Measurements from ENCODE around the gene PROSER2.
A peak's percentile ranks its signal among the peaks of the same experiment; 100 is the strongest.

The PROSER2 gene, protein sequence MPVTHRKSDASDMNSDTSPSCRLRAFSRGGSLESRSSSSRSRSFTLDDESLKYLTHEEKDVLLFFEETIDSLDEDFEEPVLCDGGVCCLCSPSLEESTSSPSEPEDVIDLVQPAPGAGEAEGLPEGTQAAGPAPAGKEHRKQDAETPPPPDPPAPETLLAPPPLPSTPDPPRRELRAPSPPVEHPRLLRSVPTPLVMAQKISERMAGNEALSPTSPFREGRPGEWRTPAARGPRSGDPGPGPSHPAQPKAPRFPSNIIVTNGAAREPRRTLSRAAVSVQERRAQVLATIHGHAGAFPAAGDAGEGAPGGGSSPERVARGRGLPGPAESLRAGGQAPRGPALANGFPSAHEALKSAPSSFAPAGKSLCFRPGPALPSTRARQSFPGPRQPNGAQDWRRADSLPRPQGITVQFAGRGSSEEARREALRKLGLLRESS

DNA sequence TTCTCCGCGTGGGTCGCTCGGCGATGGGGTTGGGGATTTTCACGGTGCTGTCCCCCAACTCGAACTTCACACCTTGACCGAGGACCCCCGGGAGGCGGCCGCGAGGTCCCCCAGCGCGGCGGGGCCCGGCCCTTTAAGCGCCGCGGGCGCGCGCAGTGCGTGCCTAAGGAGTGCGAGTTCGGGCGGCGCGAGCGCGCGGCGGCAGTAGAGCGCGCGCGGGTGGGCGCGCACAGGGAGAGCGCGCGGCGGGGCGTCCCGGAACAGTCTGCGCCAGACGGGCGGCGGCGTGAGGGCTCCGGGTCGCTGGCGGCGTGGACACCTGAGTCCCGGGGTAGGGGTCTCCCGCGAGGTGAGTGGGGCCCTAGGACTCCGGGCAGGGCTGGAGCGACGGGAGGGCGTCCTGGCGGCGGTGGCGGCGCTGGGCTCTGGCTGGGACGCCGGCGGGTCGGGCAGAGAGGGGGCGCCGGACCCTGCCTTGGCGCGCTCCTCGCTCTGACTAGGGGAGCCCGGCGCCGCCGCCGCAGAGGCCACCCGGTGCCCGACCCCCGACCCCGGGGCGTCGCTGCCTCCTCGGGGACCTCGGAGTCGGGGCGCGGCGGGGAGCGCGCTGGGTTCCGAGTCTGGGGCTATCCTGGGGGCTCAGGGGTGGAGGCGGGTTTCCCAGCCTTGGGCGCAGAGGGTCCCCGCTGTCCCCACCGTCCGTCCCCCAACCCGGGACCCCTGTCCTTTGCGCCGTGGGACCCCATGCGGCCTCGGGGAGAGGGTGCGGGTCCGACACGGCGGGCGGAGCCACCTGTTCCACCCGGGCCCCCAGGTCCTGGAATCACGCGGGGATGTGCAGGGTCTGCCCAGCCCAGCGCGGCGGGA lies at the start of gene PROSER2:
PROSER2 (plus strand) TSS at position 235 of the 867 bp plus-strand sequence. CDS start 28,722 bp downstream, outside the sequence.
- DNase-seq, result no peak

DNA sequence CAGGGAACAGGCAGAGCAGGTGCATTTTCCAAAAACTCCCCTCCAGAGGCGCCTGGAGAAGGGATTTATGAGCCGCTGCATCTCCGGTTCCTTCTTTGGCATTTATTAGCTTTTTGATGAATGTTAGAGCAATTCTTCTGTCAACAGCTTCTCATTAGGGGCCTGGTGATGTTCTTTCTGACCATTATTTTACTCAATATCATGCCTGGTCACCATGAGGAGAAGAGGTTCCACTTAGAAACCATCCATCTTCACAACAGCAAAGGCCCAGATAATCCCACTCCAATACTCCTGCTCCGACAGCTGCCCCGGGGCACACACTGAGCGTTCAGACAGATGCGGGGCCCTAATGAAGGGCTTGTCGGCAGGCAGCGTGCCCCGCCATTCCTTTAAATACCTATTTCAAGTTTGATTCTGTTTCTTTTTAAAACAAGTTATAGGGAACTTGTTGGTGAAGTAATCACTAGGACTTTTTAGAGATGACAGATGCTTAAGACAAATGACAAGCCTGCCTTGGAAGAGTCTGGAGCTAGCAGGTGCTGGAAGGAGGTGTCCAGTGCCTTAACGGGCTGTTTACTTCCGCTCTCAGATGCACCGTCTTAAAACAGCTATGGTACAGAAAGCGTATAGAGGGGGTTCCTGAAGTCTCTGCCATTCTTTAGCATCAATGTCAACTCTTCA lies 49.3 kb upstream of the PROSER2 start:
- no peak for DNase-seq

DNA sequence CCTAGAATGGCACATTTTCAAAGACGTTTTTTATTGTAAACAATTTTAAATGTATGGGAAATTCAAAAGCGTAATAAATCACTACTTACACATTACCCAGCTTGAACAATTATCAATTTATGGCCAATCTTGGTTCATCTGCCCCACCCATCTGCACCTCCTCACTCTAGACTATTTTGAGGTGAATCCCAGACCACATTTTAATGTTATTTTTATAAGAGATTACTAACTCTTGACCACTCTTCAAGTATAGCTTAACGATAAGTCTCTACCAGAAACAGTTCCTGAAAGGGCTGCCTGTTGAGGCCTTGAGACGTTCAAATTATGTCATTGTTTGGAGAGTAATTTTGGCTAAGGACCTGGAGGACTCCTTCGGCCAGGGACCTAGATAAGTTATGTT lies 47.7 kb upstream of the PROSER2 start:
- no peak for DNase-seq

DNA sequence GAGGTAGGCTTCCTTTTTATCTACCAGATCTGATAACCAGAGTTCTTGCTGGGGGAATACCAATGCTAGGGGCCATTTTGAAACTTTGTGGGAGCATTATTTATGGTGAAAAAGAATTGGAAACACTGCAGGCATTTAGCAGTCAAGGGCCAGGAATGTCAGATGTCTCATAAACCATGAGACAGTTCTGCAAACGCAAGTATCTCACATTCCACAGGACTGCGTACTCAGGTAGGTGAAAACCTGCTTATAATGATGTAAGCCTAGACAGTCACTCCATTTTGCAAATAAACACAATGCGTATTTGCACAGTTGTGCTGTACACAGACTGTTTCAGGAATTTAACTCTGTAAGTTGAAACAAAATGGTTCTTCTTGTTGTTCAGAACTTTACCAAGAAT lies 47.1 kb upstream of the PROSER2 start:
- DNase-seq, result no peak

DNA sequence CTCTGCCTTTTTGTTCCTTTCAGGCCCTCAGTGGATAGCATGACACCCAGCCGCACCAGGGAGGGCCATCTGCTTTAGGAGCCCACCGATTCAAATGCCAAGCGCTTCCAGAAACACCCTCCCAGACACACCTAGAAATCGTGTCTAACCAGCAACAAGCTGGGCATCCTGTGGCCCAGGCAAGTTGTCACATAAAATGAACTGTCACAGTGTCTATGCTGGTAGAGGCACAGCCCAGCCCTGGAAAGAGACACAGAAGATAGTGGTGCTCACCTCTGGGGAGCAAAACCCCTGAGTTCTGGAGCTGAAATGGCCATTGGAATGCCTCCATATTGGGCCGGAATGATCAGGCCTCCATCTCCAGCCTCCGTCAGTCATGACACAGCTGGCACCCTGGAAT lies 42.0 kb upstream of the PROSER2 start:
- no peak for DNase-seq

DNA sequence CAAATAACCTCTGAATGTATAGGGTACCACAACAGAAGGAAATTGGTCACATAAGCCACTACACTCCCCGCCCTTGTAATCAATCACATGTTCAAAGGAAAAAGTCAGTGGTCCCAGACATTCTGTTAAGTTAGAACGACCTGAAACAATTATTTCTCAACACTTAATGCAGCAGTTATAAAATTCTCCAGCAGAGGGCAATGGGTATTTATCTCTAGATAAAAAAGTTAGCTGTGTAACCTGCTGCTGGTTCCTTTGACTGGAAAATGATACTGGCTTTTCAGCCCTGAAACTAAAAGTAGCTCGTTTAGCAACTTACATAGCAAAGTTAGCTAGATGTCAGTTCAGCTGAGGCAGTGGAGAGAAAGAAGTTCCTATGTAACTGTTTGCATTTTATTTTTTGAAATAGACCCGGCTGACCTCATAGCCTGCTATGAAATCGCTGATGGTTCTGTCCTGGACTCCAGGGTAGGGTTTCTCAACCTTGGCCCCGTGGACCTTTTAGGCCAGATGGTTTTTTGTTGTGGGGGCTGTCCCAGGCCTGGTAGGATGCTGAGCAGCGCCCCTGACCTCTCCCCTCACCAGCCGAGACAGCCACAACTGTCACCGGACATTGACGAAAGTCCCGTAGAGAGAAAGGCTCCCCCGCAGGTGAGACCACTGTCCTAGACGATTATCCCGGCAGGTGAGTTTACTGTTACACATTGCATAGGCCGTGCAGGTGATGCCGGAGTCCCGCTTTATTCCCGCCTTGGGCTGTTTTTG lies 40.2 kb upstream of the PROSER2 start:
- peak; percentile 14 for DNase-seq

DNA sequence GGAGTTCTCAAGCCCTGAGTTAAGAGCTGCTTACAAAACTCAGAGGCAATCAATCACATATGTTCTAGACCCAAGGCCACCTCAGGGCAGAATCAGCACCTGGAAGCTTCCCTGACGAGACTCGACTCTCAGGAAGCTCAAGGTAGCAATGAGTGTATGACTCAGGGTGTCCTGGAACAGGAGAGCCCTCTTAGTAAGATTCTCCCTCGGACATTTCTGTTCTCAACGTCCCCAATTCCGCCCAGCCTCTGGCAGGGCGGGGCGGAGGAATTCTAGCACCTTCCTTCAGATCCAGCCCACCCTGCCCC lies 39.6 kb upstream of the PROSER2 start:
- no peak for DNase-seq

DNA sequence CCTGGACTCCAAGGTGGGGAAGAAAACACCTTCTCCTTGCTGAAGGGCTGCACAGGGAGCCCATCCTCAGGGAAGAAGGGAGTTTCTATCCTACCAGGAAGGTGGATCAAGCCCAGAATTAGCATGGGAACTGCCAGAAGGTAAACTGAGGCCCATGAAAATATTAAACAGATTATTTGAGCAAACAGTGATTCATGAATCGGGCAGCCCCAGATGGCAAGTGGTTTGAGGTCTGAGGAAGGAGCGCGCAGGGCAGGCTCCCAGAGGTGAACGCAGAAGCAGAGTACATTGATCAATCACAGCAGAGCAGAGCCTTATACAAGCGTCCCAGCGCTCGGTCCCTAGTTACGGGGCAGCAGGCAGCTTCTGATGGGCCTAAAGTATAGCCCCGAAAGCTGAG lies 35.8 kb upstream of the PROSER2 start:
- DNase-seq, result no peak

DNA sequence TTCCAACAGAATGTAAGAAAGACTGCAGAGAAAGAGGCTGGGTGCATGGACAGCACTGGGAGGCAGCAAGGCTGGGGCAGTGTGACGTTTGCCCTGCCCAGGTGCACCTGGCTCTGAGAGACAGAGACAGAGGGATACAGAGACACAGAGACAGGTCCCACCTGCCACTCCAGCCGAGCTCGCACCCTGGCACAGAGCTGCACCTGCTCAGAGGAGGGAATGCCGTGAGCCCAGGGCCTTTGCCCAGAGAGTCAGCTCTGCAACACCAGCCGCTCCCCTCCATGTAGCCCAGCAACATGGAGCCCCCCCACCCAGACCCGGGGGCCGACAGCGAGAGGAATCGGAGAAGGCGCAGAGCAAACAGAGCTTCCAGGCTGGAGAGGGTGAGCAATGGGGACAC lies 35.3 kb upstream of the PROSER2 start:
- no peak for DNase-seq

DNA sequence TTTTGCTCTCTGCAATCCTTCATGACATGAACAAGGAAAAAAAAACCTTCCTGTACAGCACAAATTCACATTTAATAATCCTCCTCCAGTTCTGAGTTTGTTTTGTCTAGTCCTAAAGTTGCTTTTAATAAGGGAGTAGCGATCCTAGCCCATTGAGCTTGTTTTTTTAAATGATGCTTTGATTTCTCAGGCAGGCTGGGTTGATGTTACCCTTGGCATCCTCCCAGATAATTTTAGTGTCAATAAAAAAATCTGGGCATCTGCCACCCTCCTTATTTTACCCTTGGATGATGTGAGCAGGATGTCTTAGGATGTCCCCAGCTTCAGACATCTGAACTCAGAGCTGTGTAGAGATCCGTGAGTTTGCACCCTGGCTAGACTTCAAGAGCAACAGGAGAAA lies 33.9 kb upstream of the PROSER2 start:
- DNase-seq, result no peak

DNA sequence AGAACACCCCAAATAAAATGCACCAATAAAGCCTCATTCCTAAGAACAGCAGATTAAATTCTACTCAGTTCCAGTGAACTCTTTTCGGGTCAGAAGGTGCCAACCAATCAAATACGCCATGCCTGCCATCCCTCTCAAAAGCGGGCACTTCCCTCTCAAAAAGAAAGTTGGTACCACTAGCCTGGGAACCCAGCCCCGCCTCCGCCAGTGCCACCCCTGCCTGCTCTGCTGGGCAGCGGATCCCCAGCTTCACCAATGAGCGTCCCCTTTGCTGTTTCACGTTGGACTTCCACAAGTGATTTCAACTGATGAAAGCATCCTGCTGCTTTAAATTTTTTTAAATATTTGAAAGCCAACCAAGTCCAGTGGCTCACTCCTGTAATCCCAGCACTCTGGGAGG lies 33.2 kb upstream of the PROSER2 start:
- no peak for DNase-seq

DNA sequence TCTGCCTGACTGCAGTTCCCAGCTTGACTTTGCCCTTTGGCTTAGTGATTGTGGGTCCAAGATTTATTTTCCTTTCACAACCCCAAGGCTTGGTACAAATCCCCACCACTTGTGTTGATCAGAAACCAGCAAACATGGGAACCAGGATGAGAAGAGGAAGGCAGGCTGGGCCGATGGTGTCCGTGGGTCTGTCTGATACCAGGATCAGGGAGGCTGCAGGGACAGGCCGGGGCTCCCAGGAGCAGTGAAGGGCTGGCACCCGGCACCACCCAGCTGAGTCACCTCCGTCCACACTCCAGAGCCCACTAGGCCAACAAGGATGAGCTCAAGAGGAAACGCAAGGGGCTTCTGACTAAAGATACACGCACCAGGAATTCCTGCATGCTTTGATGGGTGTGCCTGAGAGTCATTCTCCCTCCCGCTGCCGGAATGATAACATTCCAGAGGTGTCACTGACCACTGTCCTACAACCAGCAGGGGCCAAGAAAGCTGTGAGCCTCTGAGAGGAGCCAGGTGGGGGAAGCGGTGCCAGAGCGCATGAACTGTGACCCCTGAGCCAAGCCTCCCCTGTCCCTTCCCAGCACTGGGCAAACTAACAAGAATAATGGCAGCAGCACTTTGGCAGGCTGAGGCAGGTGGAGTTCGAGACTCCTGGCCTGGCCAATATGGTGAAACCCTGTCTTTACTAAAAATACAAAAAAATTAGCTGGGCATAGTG lies 29.2 kb upstream of the PROSER2 start:
- no peak for DNase-seq

DNA sequence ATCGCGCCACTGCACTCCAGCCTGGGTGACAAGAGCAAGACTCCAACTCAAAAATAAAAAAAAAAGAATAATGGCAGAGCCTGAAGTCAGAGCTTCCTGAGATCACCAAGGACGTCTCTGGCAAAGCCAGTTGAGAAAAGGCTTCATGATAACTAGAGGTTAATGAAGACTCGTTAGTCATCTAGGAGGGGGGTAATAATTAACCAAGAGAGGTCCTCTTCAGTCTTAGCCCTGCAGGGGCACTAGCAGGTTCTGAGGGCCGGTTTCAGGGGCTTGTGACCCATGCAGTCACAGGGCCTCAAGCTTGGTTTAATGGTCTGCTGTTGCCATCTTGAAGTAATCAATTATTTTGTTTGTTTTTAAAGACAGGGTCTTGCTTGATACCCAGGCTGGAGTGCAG lies 28.6 kb upstream of the PROSER2 start:
- DNase-seq, result no peak

DNA sequence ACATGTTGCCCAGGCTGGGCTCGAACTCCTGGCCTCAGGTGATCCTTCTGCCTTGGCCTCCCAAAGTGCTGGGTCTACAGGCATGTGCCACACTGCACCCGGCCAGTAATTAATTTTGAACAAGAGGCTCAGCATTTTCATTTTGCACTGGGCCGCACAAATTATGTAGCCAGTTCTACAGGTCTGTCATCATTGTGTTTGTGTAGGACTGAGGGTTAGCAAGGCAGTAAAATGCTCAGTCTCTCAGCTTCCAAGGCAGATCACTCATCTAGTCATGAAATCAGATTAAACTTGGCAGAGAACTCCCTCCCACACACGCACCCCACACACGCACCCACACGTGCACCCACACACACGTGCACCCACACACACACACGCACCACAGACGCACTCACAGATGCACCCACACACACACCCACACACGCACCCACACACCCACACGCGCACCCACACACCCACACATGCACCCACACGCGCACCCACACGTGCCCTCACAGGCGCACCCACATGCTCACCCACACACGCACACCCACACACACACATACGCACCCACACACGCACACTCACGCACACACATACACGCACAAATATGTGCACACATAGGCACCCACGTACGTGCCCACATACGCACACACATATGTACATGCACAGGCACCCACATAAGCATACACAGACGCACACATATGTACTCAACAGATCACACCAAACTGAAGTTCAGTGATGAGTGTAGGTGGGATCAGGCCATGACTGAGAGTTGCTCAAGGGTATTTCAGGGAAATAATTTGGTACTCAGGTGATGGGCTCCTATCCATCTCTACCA lies 27.8 kb upstream of the PROSER2 start:
- no peak for DNase-seq

DNA sequence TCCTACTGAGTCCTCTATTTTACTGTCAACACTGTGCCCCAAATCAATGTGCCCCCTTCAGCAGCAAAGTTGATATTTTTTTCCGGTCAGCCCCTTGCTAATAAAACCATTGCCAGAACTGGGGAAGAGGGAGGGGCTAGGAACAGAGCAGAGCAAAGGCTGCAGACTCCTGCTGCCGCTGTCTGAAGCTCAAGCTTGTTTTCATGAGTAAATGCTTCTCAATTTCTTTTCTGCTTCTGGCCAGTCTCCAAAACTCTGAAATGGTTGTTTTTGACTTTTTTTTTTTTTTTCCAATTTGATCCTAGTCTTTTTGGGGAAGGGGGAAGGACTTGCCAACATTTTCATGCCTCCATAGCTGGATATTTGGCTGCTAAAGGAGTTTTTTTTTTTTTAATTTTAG lies 26.7 kb upstream of the PROSER2 start:
- DNase-seq, result no peak

DNA sequence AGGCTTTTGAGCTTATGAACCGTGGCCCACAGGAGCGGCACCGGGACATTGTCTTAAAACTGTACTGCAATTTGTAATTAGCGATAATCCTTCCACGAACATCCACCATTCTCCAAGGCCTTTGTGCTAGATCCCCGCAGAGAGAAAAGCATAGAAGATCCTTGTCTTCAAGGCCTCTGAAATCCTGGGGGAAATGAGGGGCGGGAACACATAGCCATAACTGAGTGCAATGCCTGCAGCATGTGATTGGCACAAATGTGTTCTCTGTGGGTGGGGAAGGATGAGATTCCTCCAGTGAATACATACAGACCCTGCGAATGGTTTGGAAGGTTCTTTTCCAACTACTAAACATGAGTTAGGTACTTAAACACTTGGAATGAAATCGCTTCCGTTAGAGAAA lies 25.9 kb upstream of the PROSER2 start:
- no peak for DNase-seq

DNA sequence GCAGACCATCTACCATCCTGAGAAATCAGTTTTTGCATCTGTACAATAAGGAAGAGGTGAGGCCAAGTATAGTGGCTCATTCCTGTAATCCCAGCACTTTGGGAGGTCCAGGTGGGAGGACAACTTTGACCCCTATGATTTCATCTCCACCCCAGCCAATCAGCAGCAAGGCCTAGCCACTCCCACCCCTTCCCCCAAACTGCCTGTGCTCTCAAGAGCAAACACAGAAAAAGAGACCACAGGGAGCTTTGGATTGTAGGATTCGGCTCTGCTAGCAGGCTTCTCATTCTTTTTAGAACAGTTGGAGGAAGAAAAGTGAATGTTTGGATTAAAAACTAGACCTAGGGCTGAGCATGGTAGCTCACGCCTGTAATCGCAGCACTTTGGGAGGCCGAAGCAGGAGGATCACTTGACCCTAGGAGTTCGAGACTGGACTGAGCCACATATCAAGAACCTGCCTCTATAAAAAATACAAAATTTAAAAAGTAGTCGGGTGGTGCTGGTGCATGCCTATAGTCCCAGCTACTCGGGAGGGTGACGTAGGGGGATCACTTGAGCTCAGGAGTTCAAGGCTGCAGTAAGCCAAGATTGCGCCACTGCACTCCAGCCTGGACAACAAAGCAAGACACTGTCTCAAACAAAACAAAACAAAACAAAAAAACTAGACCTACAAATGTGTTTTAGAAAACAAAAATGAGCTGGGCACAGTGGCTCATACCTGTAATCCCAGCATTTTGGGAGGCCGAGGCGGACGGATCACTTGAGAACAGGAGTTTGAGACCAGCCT lies 25.1 kb upstream of the PROSER2 start:
- no peak for DNase-seq

DNA sequence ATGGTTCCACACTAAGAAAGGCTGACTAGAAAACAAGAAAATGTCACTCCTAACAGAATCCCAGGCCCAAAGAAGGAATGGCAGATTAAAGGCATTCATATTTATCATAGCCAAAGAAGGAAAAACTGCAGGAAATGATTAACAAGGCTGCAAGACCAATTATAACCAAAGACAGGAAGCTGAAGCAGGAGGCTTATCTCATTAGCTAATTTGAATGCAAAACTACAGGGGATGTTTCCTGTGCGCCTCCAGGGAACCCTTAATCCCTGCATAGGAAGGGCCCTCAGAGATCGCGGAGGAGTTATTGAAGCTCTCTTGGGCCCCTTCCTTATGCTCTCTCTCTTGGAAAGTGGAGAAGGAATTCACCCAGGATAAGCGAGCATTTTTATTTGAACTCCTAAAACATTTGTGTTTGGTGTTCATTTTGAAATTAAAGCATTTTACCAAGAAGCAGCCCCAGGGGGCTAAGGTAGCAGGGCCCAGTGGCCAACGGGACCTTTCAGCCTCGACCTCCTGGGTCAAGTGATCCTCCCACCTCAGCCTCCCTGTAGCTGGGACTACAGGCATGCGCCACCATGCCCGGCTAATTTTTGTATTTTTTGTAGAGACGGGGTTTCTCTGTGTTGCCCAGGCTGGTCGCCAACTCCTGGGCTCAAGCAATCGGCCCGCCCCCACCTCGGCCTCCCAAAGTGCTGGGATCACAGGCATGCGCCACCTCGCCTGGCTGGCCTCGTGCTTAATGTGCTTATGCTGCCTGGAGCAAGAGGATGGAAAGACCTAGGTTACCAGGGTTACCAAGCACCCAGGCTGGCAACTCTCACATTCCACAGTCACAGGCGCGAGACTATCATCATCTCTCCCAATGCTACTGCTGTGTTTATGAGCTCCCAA lies 24.1 kb upstream of the PROSER2 start:
- DNase-seq, result no peak

DNA sequence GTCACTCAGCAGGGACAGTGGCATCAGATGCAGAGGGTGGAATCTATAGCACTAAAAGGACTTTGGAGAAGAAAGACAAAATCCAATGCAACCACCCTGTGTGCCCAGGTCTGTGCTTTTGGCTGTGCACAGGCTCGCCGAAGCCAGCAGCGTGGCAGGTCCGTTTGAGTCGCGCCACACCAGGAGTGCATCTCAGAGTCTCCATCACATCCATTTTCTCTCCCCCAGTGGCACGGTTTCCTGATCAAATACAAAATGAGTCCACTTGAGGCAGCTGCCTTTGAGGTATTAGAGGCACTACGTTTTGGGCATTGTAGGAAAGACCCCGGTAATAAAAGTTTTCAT lies 23.4 kb upstream of the PROSER2 start:
- no peak for DNase-seq

DNA sequence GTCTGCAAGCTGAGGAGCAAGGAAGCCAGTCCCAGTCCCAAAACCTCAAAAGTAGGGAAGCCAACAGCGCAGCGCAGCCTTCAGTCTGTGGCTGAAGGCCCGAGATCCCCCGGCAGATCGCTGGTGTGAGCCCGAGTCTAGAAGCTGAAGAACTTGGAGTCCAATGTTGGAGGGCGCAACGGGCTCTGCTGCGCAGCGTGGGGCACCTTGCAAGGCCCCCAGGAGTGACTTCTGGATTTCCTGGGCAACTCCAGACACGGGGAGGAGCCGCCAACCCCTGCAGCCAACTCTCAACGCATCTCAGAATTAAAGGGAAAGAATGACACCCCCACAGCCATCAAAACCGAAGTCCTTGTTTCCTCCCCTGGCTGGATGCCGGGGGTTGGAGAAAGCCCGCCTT lies 18.8 kb upstream of the PROSER2 start:
- no peak for DNase-seq

All from NCI-H748 treated with DMSO at 0.1 percent for 48 hours (cell line).